Stomach smooth muscle (tissue), 2 donors: ENCODE results near the gene DCP2.

ENCODE experiments used
- H3K27ac ChIP-seq: one replicate; pipeline ENCODE4 v1.7.0; 2013; ENCODE audit warnings: mild to moderate bottlenecking, low read length, inconsistent platforms
- H3K27me3 ChIP-seq, 2 donors: one replicate each; pipeline ENCODE4 v1.7.0; 2013; ENCODE audit warnings: low read length in 2 of 2; ENCODE audit not compliant: insufficient read depth in 2 of 2, control insufficient read depth in 1 of 2
- H3K36me3 ChIP-seq, 2 donors: one replicate each; pipeline ENCODE4 v1.7.0; 2013; ENCODE audit warnings: low read length in 2 of 2; ENCODE audit not compliant: control insufficient read depth in 2 of 2, insufficient read depth in 2 of 2
- H3K4me1 ChIP-seq: one replicate; pipeline ENCODE4 v1.7.0; 2013; ENCODE audit warnings: low read length; ENCODE audit not compliant: control insufficient read depth, insufficient read depth
- H3K4me3 ChIP-seq, 2 donors: one replicate each; pipeline ENCODE4 v1.7.0; 2013; ENCODE audit warnings: low read length in 2 of 2
- H3K9ac ChIP-seq, 2 donors: one replicate each; pipeline ENCODE4 v1.7.0; 2013; ENCODE audit warnings: low read length in 2 of 2, mild to moderate bottlenecking in 1 of 2
- H3K9me3 ChIP-seq, 2 donors: one replicate each; pipeline ENCODE4 v1.7.0; 2013; ENCODE audit warnings: low read length in 2 of 2; ENCODE audit not compliant: control insufficient read depth in 2 of 2
- donor health status: healthy.
- donor health status: Pancreatic carcinoma.

DCP2 gene

GRCh38 chr5:112968411-112969106 lies 8.0 kb upstream of the DCP2 start:
- Histone ChIP-seq H3K9ac (no peak overlapping the region), H3K36me3 (no peaks in the 10 kb centered on the region), H3K4me1 (no peaks in the 10 kb centered on the region), H3K9me3 (no peaks in the 10 kb centered on the region), H3K4me3 (no peak overlapping the region), H3K27me3 (no peaks in the 10 kb centered on the region), H3K27ac (no peak overlapping the region)

GRCh38 chr5:112971276-112971675 lies 5.3 kb upstream of the DCP2 start:
- Histone ChIP-seq H3K9ac (no peak overlapping the region), H3K27ac (no peak overlapping the region), H3K9me3 (no peaks in the 10 kb centered on the region), H3K27me3 (no peaks in the 10 kb centered on the region), H3K36me3 (no peaks in the 10 kb centered on the region), H3K4me1 (peaks cover 7% of the 10 kb centered on the region), H3K4me3 (no peak overlapping the region)

- Histone ChIP-seq H3K36me3 (no peaks in the 10 kb centered on the region), H3K4me1 (peaks cover 7% of the 10 kb centered on the region), H3K9me3 (no peaks in the 10 kb centered on the region), H3K27ac (no peak overlapping the region), H3K4me3 (no peak overlapping the region), H3K27me3 (no peaks in the 10 kb centered on the region), H3K9ac (no peak overlapping the region)
Measured at GRCh38 chr5:112973036-112973435, 3.6 kb upstream of the DCP2 start.

- Histone ChIP-seq H3K4me1 (peaks cover 7% of the 10 kb centered on the region), H3K27me3 (no peaks in the 10 kb centered on the region), H3K4me3 (no peak overlapping the region), H3K36me3 (no peaks in the 10 kb centered on the region), H3K27ac (no peak overlapping the region), H3K9me3 (no peaks in the 10 kb centered on the region), H3K9ac (no peak overlapping the region)
Measured at GRCh38 chr5:112973904-112974303, 2.7 kb upstream of the DCP2 start.

GRCh38 chr5:112974901-112975300 lies 1.7 kb upstream of the DCP2 start:
- Histone ChIP-seq H3K4me3 (no peak overlapping the region), H3K36me3 (no peaks in the 10 kb centered on the region), H3K27ac (no peak overlapping the region), H3K27me3 (no peaks in the 10 kb centered on the region), H3K9me3 (no peaks in the 10 kb centered on the region), H3K4me1 (peaks cover 7% of the 10 kb centered on the region), H3K9ac (no peak overlapping the region)

- Histone ChIP-seq H3K4me1 (peaks cover 7% of the 10 kb centered on the region), H3K4me3 (peak overlapping the region; percentile 74 to 94), H3K36me3 (no peaks in the 10 kb centered on the region), H3K27ac (peak overlapping the region; percentile 76), H3K9me3 (no peaks in the 10 kb centered on the region), H3K27me3 (no peaks in the 10 kb centered on the region), H3K9ac (peak overlapping the region; percentile 67 to 81)
Measured at GRCh38 chr5:112975721-112976431, 722 bp upstream of the DCP2 start.

GRCh38 chr5:112977440-112977861 lies 853 bp downstream of the DCP2 start:
- Histone ChIP-seq H3K9me3 (no peaks in the 10 kb centered on the region), H3K4me1 (peaks cover 7% of the 10 kb centered on the region), H3K27me3 (no peaks in the 10 kb centered on the region), H3K4me3 (peak overlapping the region; percentile 74 to 94), H3K36me3 (no peaks in the 10 kb centered on the region), H3K9ac (peak overlapping the region; percentile 67 to 80), H3K27ac (peak overlapping the region; percentile 76)

GRCh38 chr5:112978836-112979235 lies 2.2 kb downstream of the DCP2 start:
- Histone ChIP-seq H3K9ac (no peak overlapping the region), H3K4me1 (peaks cover 7% of the 10 kb centered on the region), H3K9me3 (no peaks in the 10 kb centered on the region), H3K27ac (no peak overlapping the region), H3K27me3 (no peaks in the 10 kb centered on the region), H3K4me3 (no peak overlapping the region), H3K36me3 (no peaks in the 10 kb centered on the region)

- no peaks in the 10 kb centered on the region for H3K9me3 ChIP-seq
- no peaks in the 10 kb centered on the region for H3K27me3 ChIP-seq
- no peak overlapping the region for H3K27ac ChIP-seq
- no peak overlapping the region for H3K9ac ChIP-seq
- H3K4me1 ChIP-seq, result peaks cover 7% of the 10 kb centered on the region
- H3K4me3 ChIP-seq, result no peak overlapping the region
- no peaks in the 10 kb centered on the region for H3K36me3 ChIP-seq
Measured at GRCh38 chr5:112979723-112980122, 3.1 kb downstream of the DCP2 start.

- Histone ChIP-seq H3K36me3 (no peaks in the 10 kb centered on the region), H3K9ac (no peak overlapping the region), H3K4me1 (no peaks in the 10 kb centered on the region), H3K27me3 (no peaks in the 10 kb centered on the region), H3K4me3 (no peak overlapping the region), H3K9me3 (no peaks in the 10 kb centered on the region), H3K27ac (no peak overlapping the region)
Measured at GRCh38 chr5:112983363-112983762, 6.8 kb downstream of the DCP2 start.

GRCh38 chr5:112986224-112986623 lies 9.6 kb downstream of the DCP2 start:
- Histone ChIP-seq H3K36me3 (no peaks in the 10 kb centered on the region), H3K27ac (no peak overlapping the region), H3K27me3 (no peaks in the 10 kb centered on the region), H3K4me1 (no peaks in the 10 kb centered on the region), H3K4me3 (no peak overlapping the region), H3K9me3 (no peaks in the 10 kb centered on the region), H3K9ac (no peak overlapping the region)
